ENCODE measurements around the gene CENPP. TPM values are rescaled to one million over a fixed set of nuclear protein-coding genes. Genes with fewer than 3 reads are reported as not detected.

The CENPP gene
- total and polyA plus RNA-seq, 8 donors = 0.46 to 2.7 (median 1.9) TPM

DNA sequence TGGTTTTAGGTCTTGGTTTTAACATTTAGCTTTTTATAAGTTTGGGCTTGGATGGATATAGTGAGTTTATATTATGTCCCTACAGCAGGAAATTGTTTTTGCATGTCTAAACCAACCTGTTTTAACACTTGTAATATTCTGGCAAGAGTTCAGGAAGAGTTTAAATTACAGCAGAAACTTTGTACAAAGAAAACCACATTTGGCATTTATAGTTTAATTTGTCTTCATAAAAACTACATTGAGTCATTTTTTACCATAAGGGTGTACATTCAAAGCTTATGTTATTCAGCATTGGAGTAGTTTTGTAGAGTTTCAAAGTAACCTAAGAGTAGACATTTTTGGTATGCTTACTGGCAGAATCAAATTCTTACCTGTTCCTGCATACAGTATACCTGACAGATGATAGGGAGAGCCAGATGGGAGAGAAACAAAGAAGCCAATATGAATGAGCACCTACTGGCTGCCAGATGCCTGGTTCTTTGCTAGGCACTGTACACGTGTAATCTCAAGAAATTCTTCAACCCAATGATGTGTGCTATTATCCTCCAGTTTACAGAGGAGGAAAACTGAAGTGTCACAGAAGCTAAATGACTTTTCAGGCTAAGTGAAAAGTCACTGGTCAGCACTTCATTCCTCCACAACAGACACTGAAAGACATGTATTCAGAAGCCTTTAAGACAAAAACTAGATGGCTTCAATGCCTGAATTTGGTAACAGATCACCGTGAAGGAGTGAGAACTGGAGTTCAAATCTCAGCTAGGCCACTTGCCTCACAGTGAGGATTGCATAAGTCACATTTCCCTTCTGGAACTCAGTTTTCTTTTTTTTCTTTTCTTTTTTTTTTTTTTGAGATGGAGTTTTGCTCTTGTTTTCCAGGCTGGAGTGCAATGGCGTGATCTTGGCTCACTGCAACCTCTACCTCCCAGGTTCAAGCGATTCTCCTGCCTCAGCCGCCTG, 235.9 kb downstream of the CENPP start:
- 91 to 95% methylated on average over 5 of the region's 5 CpGs for WGBS, 2 donors
- DNase-seq (no peak), ATAC-seq (no peak), FAIRE-seq (no peak)
- Histone ChIP-seq H3K4me1 (no peaks in the 10 kb centered on the region), H3K4me3 (no peak overlapping the region), H3K9me3 (no peaks in the 10 kb centered on the region), H3K36me3 (no peaks in the 10 kb centered on the region), H3K27ac (no peak overlapping the region), H3K27me3 (no peaks in the 10 kb centered on the region)
- intact Hi-C loops (cut with DNase I) = no loop called here
- TF ChIP-seq, protein P1, sequence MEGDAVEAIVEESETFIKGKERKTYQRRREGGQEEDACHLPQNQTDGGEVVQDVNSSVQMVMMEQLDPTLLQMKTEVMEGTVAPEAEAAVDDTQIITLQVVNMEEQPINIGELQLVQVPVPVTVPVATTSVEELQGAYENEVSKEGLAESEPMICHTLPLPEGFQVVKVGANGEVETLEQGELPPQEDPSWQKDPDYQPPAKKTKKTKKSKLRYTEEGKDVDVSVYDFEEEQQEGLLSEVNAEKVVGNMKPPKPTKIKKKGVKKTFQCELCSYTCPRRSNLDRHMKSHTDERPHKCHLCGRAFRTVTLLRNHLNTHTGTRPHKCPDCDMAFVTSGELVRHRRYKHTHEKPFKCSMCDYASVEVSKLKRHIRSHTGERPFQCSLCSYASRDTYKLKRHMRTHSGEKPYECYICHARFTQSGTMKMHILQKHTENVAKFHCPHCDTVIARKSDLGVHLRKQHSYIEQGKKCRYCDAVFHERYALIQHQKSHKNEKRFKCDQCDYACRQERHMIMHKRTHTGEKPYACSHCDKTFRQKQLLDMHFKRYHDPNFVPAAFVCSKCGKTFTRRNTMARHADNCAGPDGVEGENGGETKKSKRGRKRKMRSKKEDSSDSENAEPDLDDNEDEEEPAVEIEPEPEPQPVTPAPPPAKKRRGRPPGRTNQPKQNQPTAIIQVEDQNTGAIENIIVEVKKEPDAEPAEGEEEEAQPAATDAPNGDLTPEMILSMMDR (IDR thresholded peaks at IDR 0.05) = no peak

DNA sequence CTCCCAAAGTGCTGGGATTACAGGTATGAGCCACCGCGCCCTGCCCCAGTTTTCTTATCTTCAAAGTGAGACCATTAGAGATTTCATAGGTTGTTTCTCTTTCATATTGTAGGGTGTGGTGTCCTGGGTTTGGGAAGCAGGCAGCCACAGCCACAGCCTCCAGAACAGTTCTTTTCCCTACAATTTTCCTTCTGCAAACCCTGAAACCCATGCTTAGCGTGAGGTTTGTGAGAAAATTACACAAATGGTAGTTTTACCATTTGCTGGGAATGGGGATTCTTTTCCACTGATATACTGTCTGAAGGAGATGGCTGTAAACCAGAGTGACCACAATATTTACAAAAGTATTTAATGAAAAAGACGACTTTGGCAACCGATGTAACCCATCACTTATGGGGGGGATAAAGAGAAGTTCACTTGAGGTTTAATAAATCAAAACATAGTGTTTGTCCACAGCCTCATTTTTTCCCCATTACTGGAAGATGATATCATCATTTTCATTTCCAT, 236.8 kb downstream of the CENPP start:
- no peaks in the 10 kb centered on the region for H3K4me1 ChIP-seq
- no peak overlapping the region for H3K4me3 ChIP-seq
- intact Hi-C loops (cut with DNase I) = no loop called here
- no peaks in the 10 kb centered on the region for H3K36me3 ChIP-seq
- no peak for FAIRE-seq
- ATAC-seq = peak in 2 of 4 donors; percentile 27 to 51
- no peaks in the 10 kb centered on the region for H3K27me3 ChIP-seq
- TF ChIP-seq, protein P1 (IDR thresholded peaks at IDR 0.05) = no peak
- DNase-seq = no peak
- WGBS, 2 donors = 82 to 90% methylated on average over 5 of the region's 5 CpGs
- no peak overlapping the region for H3K27ac ChIP-seq
- no peaks in the 10 kb centered on the region for H3K9me3 ChIP-seq

DNA sequence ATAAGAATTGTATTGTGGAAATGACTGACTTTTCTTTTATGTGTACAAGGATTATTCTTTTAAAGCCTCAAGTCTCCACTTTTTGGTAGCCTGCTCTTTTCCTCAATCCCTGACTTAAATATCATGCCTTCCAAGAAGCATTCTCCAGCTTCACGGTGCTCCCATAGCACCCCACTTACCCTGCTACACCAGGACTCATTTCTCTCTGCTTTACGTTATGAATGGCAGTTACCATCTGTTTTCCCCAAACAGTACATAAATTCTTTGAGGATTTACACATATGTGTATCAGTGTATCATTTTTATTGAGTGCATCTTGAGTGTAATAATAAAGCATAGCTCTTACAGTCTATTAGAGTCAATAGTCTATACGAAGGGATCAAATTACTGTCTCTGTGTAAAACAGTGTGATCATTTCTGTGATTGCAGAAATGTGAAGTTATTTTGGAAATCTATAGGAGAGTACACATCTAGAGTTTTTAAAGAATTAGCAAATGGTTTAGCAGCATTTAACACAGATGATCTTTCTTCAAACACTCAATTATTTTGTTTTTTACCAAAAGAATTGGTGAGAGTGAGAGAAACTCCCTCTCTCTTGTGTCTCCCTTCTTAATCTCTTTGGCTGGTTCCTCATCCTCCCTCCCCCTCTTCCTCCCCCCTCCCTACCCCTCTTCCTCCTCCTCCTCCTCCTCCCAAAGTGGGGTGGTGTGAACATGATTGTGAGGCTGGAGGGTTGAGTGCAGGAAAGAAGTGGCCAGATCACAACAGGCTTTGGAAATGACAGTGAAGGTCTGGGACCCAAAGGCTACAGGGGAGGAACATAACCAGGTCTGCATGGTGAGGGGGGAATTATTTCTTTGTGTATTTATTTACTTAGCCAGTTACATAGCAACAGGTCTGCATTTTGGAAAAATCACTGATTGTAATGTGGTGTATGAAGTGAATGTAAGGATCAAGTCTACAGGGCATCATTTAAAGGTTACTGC, 237.7 kb downstream of the CENPP start:
- H3K36me3 ChIP-seq = no peaks in the 10 kb centered on the region
- intact Hi-C loops (cut with DNase I) = no loop called here
- H3K27me3 ChIP-seq = no peaks in the 10 kb centered on the region
- TF ChIP-seq, protein P1 (IDR thresholded peaks at IDR 0.05) = no peak
- no peak for ATAC-seq
- DNase-seq = no peak
- no peak overlapping the region for H3K4me3 ChIP-seq
- H3K27ac ChIP-seq = no peak overlapping the region
- no peak for FAIRE-seq
- 87 to 89% methylated on average over 3 of the region's 3 CpGs for WGBS, 2 donors
- H3K4me1 ChIP-seq = no peaks in the 10 kb centered on the region
- H3K9me3 ChIP-seq = no peaks in the 10 kb centered on the region

DNA sequence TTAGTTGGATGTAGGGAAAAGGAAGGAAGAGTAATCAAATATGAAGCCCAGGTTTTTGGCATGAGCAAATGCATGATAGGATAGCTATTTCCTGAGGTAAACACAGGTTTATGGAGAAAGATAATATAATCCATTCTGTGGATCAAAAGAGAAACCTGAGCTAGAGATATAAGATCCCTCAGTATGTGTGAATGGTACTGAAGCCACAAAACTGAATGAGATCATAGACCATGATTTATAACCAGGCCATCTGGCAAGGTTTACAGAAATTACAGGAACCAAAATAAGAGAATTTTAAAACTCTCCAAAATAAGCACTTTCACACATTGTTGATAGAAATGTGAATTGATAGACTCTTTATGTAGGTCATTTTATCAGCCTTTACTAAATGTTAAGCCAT, 238.8 kb downstream of the CENPP start:
- DNase-seq (no peak), FAIRE-seq (no peak), ATAC-seq (no peak)
- no peaks in the 10 kb centered on the region for H3K27me3 ChIP-seq
- H3K4me1 ChIP-seq = no peaks in the 10 kb centered on the region
- H3K9me3 ChIP-seq = no peaks in the 10 kb centered on the region
- intact Hi-C loops (cut with DNase I) = no loop called here
- TF ChIP-seq, protein P1 (IDR thresholded peaks at IDR 0.05) = no peak
- H3K27ac ChIP-seq = no peak overlapping the region
- no peak overlapping the region for H3K4me3 ChIP-seq
- no peaks in the 10 kb centered on the region for H3K36me3 ChIP-seq
